Measurements from ENCODE around the gene LBP. TPM values are rescaled to one million over a fixed set of nuclear protein-coding genes. Genes with fewer than 3 reads are reported as not detected.
"Not testable (repeated sequence)": the region's sequence is repeated elsewhere in the genome, so short reads cannot be mapped to it uniquely, and the experiment has no call there.

The LBP gene
- total RNA-seq, 2 donors from 2014 or later, result 2.3 TPM; not detected in 1

DNA sequence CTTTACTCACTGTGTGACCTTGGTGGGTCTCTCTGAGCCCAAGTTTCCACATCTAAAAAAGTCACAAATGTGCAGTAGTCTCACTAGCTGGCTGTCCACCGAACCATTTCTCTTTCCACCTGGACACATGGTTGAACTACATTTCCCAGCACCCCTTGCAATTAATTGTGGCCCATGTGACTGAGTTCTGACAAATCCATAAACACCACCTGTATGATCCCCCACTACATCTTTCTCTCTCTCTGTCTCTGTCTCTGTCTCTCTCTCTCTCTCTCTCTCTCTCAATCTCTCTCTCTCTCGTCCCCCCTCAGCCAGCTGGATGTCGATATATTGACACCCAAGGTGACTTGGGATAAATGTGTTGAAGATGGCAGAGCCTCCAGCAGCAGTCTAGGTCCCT lies 46.1 kb downstream of the LBP start:
- H3K4me3 ChIP-seq, result no peak overlapping the region
- H3K9me3 ChIP-seq, result no peaks in the 10 kb centered on the region
- no peak overlapping the region for H3K27ac ChIP-seq
- no peak for DNase-seq (ENCODE audit: low spot score)
- TF ChIP-seq, protein P1, sequence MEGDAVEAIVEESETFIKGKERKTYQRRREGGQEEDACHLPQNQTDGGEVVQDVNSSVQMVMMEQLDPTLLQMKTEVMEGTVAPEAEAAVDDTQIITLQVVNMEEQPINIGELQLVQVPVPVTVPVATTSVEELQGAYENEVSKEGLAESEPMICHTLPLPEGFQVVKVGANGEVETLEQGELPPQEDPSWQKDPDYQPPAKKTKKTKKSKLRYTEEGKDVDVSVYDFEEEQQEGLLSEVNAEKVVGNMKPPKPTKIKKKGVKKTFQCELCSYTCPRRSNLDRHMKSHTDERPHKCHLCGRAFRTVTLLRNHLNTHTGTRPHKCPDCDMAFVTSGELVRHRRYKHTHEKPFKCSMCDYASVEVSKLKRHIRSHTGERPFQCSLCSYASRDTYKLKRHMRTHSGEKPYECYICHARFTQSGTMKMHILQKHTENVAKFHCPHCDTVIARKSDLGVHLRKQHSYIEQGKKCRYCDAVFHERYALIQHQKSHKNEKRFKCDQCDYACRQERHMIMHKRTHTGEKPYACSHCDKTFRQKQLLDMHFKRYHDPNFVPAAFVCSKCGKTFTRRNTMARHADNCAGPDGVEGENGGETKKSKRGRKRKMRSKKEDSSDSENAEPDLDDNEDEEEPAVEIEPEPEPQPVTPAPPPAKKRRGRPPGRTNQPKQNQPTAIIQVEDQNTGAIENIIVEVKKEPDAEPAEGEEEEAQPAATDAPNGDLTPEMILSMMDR (IDR thresholded peaks at IDR 0.05), result no peak
- no peaks in the 10 kb centered on the region for H3K27me3 ChIP-seq
- no peaks in the 10 kb centered on the region for H3K36me3 ChIP-seq
- no peaks in the 10 kb centered on the region for H3K4me1 ChIP-seq

DNA sequence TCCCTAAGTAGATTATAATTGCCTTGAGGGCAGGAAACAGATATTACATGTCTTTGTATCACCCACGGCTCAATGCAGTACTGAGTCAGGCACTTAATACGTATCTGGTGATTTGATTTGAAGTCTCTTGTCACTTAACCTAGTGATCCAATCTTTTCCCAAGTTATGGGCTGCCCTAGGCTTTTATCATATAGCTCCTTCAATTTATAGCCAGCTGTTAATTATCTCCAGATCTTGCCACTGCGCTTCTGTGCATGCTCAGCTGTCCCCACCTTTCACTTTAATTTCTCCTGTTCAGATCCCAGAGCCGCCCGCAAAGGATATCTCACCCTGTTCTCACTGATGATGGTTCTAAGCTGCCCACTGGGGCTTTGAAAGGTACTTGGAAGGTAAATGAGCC lies 47.0 kb downstream of the LBP start:
- Histone ChIP-seq H3K27ac (no peak overlapping the region), H3K36me3 (no peaks in the 10 kb centered on the region), H3K9me3 (no peaks in the 10 kb centered on the region), H3K27me3 (no peaks in the 10 kb centered on the region), H3K4me1 (no peaks in the 10 kb centered on the region), H3K4me3 (no peak overlapping the region)
- DNase-seq (ENCODE audit: low spot score), result no peak
- TF ChIP-seq, protein P1 (IDR thresholded peaks at IDR 0.05), result no peak

DNA sequence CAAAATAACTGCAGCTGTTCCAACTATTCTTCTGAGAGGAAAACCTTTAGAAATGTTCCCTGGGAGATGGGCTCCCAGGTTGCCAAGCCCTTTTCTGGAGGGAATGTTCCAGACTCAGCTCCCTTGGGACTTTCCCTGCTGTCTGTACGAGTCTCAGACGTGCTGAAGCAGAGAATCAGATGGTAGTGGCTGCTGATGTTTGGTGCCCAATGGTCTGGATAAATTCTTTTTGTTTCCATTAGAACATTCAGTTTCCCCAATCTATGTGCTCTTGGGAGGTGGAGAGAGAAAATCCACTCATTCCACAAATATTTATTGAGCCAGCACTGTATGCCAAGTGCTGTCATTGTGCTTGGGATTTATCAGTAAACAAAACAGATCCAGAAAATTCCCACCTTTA lies 48.9 kb downstream of the LBP start:
- TF ChIP-seq, protein P1 (IDR thresholded peaks at IDR 0.05), result no peak
- H3K36me3 ChIP-seq, result no peaks in the 10 kb centered on the region
- no peak for DNase-seq (ENCODE audit: low spot score)
- H3K4me1 ChIP-seq, result no peaks in the 10 kb centered on the region
- H3K4me3 ChIP-seq, result no peak overlapping the region
- no peaks in the 10 kb centered on the region for H3K27me3 ChIP-seq
- H3K27ac ChIP-seq, result peak overlapping the region in 1 of 2 donors; percentile 6
- H3K9me3 ChIP-seq, result no peaks in the 10 kb centered on the region

DNA sequence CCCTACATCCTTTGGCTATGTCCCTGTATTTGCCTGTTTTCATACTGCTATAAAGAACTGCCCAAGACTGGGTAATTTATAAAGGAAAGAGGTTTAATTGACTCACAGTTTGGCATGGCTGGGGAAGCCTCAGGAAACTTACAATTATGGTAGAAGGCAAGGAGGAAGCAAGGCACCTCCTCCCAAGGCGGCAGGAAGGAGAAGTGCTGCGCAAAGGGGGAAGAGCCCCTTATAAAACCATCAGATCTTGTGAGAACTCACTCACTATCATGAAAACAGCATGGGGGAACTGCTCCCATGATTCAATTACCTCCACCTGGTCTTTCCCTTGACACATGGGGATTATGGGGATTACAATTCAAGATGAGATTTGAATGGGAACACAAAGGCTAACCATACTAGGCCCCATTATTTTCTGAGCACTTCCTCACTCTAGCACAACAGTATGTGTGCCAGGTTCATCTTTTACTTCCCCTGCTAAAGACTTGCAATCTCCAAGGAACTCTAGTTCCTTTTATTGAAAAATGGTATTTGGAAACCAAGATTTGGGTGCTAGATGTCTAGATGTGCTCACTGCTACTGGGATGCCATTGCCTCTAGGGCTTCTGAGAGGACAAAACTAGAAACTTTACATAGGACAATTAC lies 49.6 kb downstream of the LBP start:
- H3K4me1 ChIP-seq, H3K27ac ChIP-seq: not testable (repeated sequence)

DNA sequence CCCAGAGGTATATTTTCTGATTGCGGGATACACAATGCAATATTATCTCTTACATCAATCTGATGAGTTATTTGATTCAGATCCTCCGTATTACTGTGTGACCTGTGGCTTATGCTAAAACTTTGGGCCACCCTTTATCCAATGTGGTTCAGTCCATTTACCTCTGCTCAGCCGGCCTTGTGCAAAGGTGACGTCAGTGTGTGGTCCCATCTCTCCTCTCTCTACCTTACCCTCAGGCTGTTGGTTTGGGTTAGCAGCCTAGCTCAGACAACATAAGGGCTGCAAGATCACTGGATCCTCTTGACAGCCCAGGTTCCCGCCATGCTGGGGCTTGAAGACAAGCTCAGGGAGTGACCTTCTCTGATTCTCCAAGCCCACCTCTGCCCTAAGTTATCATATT lies 55.8 kb downstream of the LBP start:
- H3K27ac ChIP-seq, result no peak overlapping the region
- H3K36me3 ChIP-seq, result no peaks in the 10 kb centered on the region
- H3K9me3 ChIP-seq, result no peaks in the 10 kb centered on the region
- H3K4me1 ChIP-seq, result no peaks in the 10 kb centered on the region
- no peak overlapping the region for H3K4me3 ChIP-seq
- H3K27me3 ChIP-seq, result no peaks in the 10 kb centered on the region
- no peak for DNase-seq (ENCODE audit: low spot score)
- TF ChIP-seq, protein P1 (IDR thresholded peaks at IDR 0.05), result no peak

More for the DNA sequence above, 49.6 kb downstream of the LBP start:
- H3K9me3 ChIP-seq; H3K27me3 ChIP-seq; H3K36me3 ChIP-seq; DNase-seq (ENCODE audit: low spot score); H3K4me3 ChIP-seq: not testable (repeated sequence)

DNA sequence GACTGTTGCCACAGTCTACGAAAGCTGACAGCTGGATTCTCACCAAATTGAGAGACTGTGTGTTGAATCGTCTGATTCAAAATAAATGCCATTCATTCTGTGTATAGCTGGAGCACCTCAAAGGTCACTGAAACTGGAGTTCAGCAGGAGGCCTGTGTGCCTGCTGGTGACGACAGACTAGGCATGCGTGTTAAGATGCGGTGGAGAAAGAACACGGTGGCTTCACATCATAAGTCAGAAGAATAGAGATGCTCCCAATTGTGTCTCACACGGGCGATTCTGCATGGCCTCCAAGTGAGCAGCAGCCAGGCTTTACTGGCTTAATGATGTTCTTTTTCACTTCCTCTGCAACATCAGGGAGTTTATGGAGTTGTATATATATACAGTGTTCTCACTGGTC lies 56.5 kb downstream of the LBP start:
- H3K27ac ChIP-seq, result no peak overlapping the region
- DNase-seq (ENCODE audit: low spot score), result no peak
- TF ChIP-seq, protein P1 (IDR thresholded peaks at IDR 0.05), result no peak

More for the DNA sequence above, 56.5 kb downstream of the LBP start:
- H3K27me3 ChIP-seq, result no peaks in the 10 kb centered on the region
- no peaks in the 10 kb centered on the region for H3K9me3 ChIP-seq
- H3K4me1 ChIP-seq, result no peaks in the 10 kb centered on the region
- H3K36me3 ChIP-seq, result no peaks in the 10 kb centered on the region
- no peak overlapping the region for H3K4me3 ChIP-seq
